ENCODE results near the gene AGAP1. TPM values are rescaled to one million over a fixed set of nuclear protein-coding genes. Genes with fewer than 3 reads are reported as not detected.

Gene AGAP1
- total RNA-seq, 4 donors from 2014 or later: 7.2 to 19.6 (median 15.2) TPM

- Histone ChIP-seq H3K9me3 (no peaks in the 10 kb centered on the region), H3K27ac (no peak overlapping the region), H3K4me3 (no peak overlapping the region), H3K36me3 (no peaks in the 10 kb centered on the region), H3K27me3 (no peaks in the 10 kb centered on the region), H3K4me1 (peaks cover 0 to 12% (median 3%) of the 10 kb centered on the region in 3 donors)
- DNase-seq: no peak
- WGBS, 2 donors: 74 to 90% methylated on average over 2 to 5 of the region's 5 CpGs
- no peak for TF ChIP-seq CTCF (IDR thresholded peaks at IDR 0.05)
- intact Hi-C loops (cut with DNase I): loop anchor here (5.0 kb wide), 2 partner anchors 75 to 150 kb away; no protein-coding TSS in a partner anchor
Observed at GRCh38 chr2:235597081-235597615, 103.3 kb downstream of the AGAP1 start.

- no peak for DNase-seq
- no peaks in the 10 kb centered on the region for H3K27me3 ChIP-seq
- WGBS, 2 donors: 91 to 96% methylated on average over 10 to 14 of the region's 19 CpGs
- no peak for TF ChIP-seq CTCF (IDR thresholded peaks at IDR 0.05)
- no peak for TF ChIP-seq POLR2A (IDR thresholded peaks at IDR 0.05)
- no peak overlapping the region for H3K4me3 ChIP-seq
- H3K36me3 ChIP-seq: no peaks in the 10 kb centered on the region
- no peak overlapping the region for H3K27ac ChIP-seq
- intact Hi-C loops (cut with DNase I): loop anchor here (5.0 kb wide), 2 partner anchors 74 to 149 kb away; no protein-coding TSS in a partner anchor
- H3K9me3 ChIP-seq: no peaks in the 10 kb centered on the region
- H3K4me1 ChIP-seq: peaks cover 0 to 12% (median 3%) of the 10 kb centered on the region in 3 donors
Observed at GRCh38 chr2:235598026-235598425, 104.2 kb downstream of the AGAP1 start.

GRCh38 chr2:235598532-235599531 lies 105.0 kb downstream of the AGAP1 start:
- intact Hi-C loops (cut with DNase I): loop anchor here (5.0 kb wide), 2 partner anchors 73 to 148 kb away; no protein-coding TSS in a partner anchor

GRCh38 chr2:235599596-235600338 lies 105.9 kb downstream of the AGAP1 start:
- no peak for TF ChIP-seq CTCF (IDR thresholded peaks at IDR 0.05)
- TF ChIP-seq POLR2A (IDR thresholded peaks at IDR 0.05): no peak
- Histone ChIP-seq H3K27me3 (no peaks in the 10 kb centered on the region), H3K27ac (peak overlapping the region in 2 of 4 donors; percentile 11 to 17), H3K36me3 (no peaks in the 10 kb centered on the region), H3K4me3 (no peak overlapping the region), H3K9me3 (no peaks in the 10 kb centered on the region), H3K4me1 (peaks cover 0 to 12% (median 3%) of the 10 kb centered on the region in 3 donors)
- intact Hi-C loops (cut with DNase I): loop anchor here (5.0 kb wide), 2 partner anchors 73 to 148 kb away; no protein-coding TSS in a partner anchor
- no peak for DNase-seq
- WGBS, 2 donors: 71 to 77% methylated on average over 7 to 12 of the region's 16 CpGs

More at GRCh38 chr2:235598532-235599531, 105.0 kb downstream of the AGAP1 start:
- Histone ChIP-seq H3K27ac (peak overlapping the region in 1 of 4 donors; percentile 17), H3K9me3 (no peaks in the 10 kb centered on the region), H3K27me3 (no peaks in the 10 kb centered on the region), H3K4me1 (peaks cover 0 to 12% (median 3%) of the 10 kb centered on the region in 3 donors), H3K4me3 (no peak overlapping the region), H3K36me3 (no peaks in the 10 kb centered on the region)
- 83 to 85% methylated on average over 15 to 19 of the region's 20 CpGs for WGBS, 2 donors
- TF ChIP-seq CTCF (IDR thresholded peaks at IDR 0.05) (no peak), POLR2A (IDR thresholded peaks at IDR 0.05) (no peak)
- DNase-seq: no peak
